ENCODE results near the gene TMEM131L.
A peak's percentile ranks its signal among the peaks of the same experiment; 100 is the strongest.

Gene TMEM131L

DNA sequence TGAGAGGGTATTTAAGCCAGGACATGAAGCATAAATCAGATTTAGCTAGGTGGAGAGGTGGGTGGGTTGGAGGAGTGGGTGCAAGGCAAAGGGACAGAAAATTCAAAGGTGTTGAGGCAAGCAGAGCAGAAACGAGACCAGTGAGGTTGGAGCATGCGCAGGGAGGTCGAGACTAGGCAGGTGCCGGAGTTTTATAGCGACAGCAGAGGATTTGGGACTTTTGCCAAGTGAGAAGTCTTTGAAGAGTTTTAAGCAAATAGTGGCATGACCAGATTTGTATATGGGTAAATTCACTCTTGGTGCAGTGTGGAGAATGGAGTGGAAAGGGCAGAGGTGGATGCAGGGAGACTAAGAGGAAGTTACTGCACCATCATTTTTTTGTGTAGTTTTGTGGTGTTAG is 110.9 kb downstream of the TMEM131L start:
- TF ChIP-seq, protein P1, sequence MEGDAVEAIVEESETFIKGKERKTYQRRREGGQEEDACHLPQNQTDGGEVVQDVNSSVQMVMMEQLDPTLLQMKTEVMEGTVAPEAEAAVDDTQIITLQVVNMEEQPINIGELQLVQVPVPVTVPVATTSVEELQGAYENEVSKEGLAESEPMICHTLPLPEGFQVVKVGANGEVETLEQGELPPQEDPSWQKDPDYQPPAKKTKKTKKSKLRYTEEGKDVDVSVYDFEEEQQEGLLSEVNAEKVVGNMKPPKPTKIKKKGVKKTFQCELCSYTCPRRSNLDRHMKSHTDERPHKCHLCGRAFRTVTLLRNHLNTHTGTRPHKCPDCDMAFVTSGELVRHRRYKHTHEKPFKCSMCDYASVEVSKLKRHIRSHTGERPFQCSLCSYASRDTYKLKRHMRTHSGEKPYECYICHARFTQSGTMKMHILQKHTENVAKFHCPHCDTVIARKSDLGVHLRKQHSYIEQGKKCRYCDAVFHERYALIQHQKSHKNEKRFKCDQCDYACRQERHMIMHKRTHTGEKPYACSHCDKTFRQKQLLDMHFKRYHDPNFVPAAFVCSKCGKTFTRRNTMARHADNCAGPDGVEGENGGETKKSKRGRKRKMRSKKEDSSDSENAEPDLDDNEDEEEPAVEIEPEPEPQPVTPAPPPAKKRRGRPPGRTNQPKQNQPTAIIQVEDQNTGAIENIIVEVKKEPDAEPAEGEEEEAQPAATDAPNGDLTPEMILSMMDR (IDR thresholded peaks at IDR 0.05; ENCODE audit: low read depth, low read length), result no peak
- no peak for DNase-seq (ENCODE audit: low read depth in 2 of 2)
- H3K4me3 ChIP-seq (replicated peaks in 1 of 2; ENCODE audit: low read depth in 2 of 2, low read length in 2 of 2), result no peak overlapping the region

DNA sequence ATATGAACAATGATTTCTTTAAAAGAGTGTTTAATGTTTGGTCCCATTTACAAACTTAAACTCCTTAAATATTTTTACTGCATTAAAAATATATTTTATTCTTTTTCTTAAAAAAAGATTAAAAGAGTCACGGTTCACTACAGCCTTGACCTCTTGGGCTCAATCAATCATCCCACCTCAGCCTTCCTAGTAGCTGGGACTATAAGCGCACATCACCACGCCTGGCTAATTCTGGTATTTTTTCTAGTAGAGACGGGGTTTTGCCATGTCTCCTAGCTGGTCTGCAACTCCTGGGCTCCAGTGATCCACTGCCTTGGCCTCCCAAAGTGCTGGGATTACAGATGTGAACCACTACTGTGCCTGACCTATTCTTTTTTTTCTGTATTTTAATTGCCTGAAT is 113.2 kb downstream of the TMEM131L start:
- H3K4me3 ChIP-seq (replicated peaks in 1 of 2; ENCODE audit: low read depth in 2 of 2, low read length in 2 of 2), result no peak overlapping the region
- TF ChIP-seq, protein P1 (IDR thresholded peaks at IDR 0.05; ENCODE audit: low read depth, low read length), result no peak
- no peak for DNase-seq (ENCODE audit: low read depth in 2 of 2)

DNA sequence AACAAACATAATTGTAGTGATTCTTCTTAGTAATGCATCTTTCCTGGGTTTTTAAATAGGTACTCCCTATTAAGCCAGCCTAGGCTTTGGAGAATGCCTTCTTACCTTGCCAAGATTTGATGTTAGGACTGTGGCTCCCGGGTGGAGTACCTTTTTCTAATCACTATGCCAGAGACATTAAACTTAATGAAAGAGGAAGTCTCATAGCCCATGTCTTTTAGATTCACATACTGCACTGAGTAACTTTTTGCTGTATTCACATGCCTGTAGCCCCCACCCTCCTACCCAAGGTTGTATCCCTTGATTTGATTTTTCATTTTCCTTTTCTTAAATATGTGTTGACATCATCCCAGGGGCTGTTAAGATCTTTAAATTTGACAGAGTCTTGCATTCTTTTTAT is 113.7 kb downstream of the TMEM131L start:
- TF ChIP-seq, protein P1 (IDR thresholded peaks at IDR 0.05; ENCODE audit: low read depth, low read length), result no peak
- no peak for DNase-seq (ENCODE audit: low read depth in 2 of 2)
- H3K4me3 ChIP-seq (replicated peaks in 1 of 2; ENCODE audit: low read depth in 2 of 2, low read length in 2 of 2), result no peak overlapping the region

DNA sequence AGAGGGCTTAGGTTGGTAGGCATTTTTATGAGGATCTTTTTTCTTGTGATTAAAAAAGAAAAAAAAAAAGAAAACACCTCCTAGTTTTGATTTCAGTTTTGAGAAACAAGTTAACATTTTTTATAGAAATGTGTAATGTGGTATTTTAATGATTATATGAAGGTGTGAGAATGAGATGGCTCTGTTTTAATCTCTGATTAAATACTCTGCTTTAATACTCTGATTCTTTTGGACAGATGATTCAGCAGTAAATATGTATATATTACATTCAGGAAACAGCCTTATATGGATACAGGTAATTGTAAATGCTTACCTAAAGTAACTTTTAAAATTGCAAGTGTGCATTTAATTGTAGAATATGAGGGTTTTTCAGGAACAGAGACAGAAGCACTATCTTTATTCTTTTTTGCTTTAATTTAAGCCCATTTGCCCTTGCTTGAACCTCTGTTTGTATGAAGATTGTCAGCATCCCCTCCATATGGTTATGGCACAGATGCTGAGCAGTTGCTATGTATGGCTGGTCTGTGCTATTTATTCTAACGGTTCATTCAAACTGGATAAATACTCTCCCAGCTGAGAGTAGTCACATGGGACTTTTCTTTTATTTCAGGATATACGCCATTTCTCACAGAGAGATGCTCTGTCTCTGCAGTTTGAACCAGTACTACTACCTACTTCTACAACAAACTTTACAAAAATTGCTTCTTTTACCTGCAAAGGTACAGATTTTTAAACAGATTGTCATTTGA is 117.0 kb downstream of the TMEM131L start:
- TF ChIP-seq, protein P1 (IDR thresholded peaks at IDR 0.05; ENCODE audit: low read depth, low read length), result no peak
- no peak for DNase-seq (ENCODE audit: low read depth in 2 of 2)
- no peak overlapping the region for H3K4me3 ChIP-seq (replicated peaks in 1 of 2; ENCODE audit: low read depth in 2 of 2, low read length in 2 of 2)

DNA sequence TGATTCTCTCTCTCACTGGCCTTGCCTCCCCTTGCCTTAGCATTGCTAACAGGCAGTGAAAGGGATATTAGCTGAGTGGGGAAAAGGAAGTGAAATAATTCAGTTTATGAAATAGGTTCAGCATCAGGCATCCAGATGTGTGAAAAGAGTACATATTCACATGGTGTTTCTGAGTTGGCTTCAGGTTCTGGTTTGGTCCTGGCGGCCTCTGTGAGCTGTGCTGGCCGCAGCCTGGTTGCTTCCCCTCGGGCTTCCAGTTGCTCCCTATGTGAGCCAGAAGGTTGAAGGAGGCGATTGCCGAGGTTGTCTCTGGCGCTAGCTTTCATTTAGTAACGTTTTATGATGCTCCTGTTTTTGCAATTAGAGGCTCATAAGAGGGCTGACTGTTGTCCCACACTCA is 118.9 kb downstream of the TMEM131L start:
- TF ChIP-seq, protein P1 (IDR thresholded peaks at IDR 0.05; ENCODE audit: low read depth, low read length), result no peak
- DNase-seq (ENCODE audit: low read depth in 2 of 2), result no peak
- no peak overlapping the region for H3K4me3 ChIP-seq (replicated peaks in 1 of 2; ENCODE audit: low read depth in 2 of 2, low read length in 2 of 2)

DNA sequence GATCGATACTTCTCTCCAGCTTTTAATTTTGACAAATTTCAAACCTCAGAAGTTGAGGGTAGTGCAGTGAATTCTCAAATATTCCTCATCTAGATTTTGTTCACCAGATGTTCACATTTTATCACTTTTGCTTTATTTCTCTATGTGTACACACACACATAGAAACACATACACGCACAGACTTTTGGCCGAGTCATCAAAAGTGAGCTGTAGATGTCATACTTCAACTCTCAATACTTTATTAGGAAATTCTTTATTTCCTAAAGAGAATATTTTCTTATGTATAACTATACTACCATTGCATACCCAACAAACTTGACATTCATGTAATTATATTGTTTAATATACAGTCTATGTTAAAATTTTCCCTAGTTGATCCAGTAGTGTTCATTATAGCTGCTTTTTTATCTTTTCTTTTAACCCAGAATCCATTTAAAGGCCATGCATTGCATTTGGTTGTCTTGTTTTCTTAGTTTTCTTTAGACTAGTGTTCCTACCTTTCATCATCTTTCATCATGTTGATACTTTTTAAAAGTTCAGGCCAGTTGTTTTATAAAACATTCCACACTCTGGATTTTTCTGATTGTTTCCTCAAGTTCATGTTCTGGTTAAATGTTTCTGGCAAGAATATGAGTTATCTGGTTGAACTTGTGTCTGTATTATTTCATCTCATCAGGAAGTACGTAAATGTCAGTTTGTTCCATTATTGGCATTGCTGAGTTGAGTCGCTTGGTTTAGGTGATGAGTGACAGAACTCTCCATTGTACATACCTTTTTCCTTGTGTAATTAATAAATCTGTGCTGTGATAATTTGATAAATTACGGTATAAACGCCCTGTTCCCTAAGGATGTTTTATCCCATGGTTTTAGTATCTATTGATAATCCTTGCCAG is 123.8 kb downstream of the TMEM131L start:
- no peak overlapping the region for H3K4me3 ChIP-seq (replicated peaks in 1 of 2; ENCODE audit: low read depth in 2 of 2, low read length in 2 of 2)
- TF ChIP-seq, protein P1 (IDR thresholded peaks at IDR 0.05; ENCODE audit: low read depth, low read length), result no peak
- DNase-seq (ENCODE audit: low read depth in 2 of 2), result peak in 1 of 2 donors; percentile 23
